ENCODE data around the gene TNFAIP8L3. TPM values are rescaled to one million over a fixed set of nuclear protein-coding genes. Genes with fewer than 3 reads are reported as not detected.

TNFAIP8L3 gene
- total and polyA plus RNA-seq, 4 donors: 0.44 to 4.9 (median 1.3) TPM

GRCh38 chr15:51023499-51023898, 71.2 kb downstream of the TNFAIP8L3 start:
- Histone ChIP-seq H3K4me1 (ENCODE audit: control insufficient read depth in 4 of 4, insufficient read depth in 4 of 4, low read length in 3 of 4) (no peaks in the 10 kb centered on the region), H3K9ac (ENCODE audit: low read depth in 1 of 2, low read length in 2 of 2) (no peak overlapping the region), H3K27ac (ENCODE audit: low read depth in 1 of 2, low read length in 2 of 2) (no peak overlapping the region), H3K27me3 (ENCODE audit: control insufficient read depth in 4 of 4, insufficient read depth in 4 of 4, low read length in 3 of 4) (no peaks in the 10 kb centered on the region), H3K9me3 (ENCODE audit: control insufficient read depth in 4 of 4, low read length in 3 of 4) (no peaks in the 10 kb centered on the region), H3K4me3 (ENCODE audit: low read depth in 1 of 3, low read length in 3 of 3) (no peak overlapping the region), H3K36me3 (ENCODE audit: control insufficient read depth in 4 of 4, insufficient read depth in 3 of 4, low read depth in 1 of 4, low read length in 3 of 4) (no peaks in the 10 kb centered on the region)
- TF ChIP-seq RAD21 (IDR thresholded peaks at IDR 0.05) (no peak), MAX (IDR thresholded peaks at IDR 0.05) (no peak), FOXA2 (IDR thresholded peaks at IDR 0.05) (no peak), ZBTB33 (IDR thresholded peaks at IDR 0.05) (no peak), RXRA (IDR thresholded peaks at IDR 0.05) (no peak), ATF3 (IDR thresholded peaks at IDR 0.05) (no peak), FOXA1 (IDR thresholded peaks at IDR 0.05) (no peak), YY1 (IDR thresholded peaks at IDR 0.05) (no peak)
- WGBS: 91% methylated on average over 1 of the region's 1 CpG
- no peak for DNase-seq (ENCODE audit: low spot score)

- H3K9ac ChIP-seq (ENCODE audit: low read depth in 1 of 2, low read length in 2 of 2): no peak overlapping the region
- no peak overlapping the region for H3K27ac ChIP-seq (ENCODE audit: low read depth in 1 of 2, low read length in 2 of 2)
- no peak for DNase-seq (ENCODE audit: low spot score)
- no peaks in the 10 kb centered on the region for H3K36me3 ChIP-seq (ENCODE audit: control insufficient read depth in 4 of 4, insufficient read depth in 3 of 4, low read depth in 1 of 4, low read length in 3 of 4)
- H3K9me3 ChIP-seq (ENCODE audit: control insufficient read depth in 4 of 4, low read length in 3 of 4): no peaks in the 10 kb centered on the region
- no peak for TF ChIP-seq ATF3 (IDR thresholded peaks at IDR 0.05)
- no peak for TF ChIP-seq NR2F2 (IDR thresholded peaks at IDR 0.05)
- TF ChIP-seq MAX (IDR thresholded peaks at IDR 0.05): no peak
- no peak for TF ChIP-seq FOXA1 (IDR thresholded peaks at IDR 0.05)
- no peak for TF ChIP-seq RAD21 (IDR thresholded peaks at IDR 0.05)
- no peak for TF ChIP-seq FOXA2 (IDR thresholded peaks at IDR 0.05)
- no peak for TF ChIP-seq HNF4A (conservative IDR thresholded peaks at IDR 0.05)
- TF ChIP-seq HNF4G (IDR thresholded peaks at IDR 0.05): no peak
- TF ChIP-seq EGR1 (IDR thresholded peaks at IDR 0.05; ENCODE audit: low read depth in 2 of 2): no peak
- no peak for TF ChIP-seq SP1 (IDR thresholded peaks at IDR 0.05)
- no peak for TF ChIP-seq RXRA (IDR thresholded peaks at IDR 0.05)
- TF ChIP-seq YY1 (IDR thresholded peaks at IDR 0.05): no peak
- TF ChIP-seq TAF1 (conservative IDR thresholded peaks at IDR 0.05): no peak
- no peak for TF ChIP-seq REST (IDR thresholded peaks at IDR 0.05)
- no peak for TF ChIP-seq CTCF (IDR thresholded peaks at IDR 0.05; ENCODE audit: low read depth, low read length, missing input control)
- TF ChIP-seq GABPA (IDR thresholded peaks at IDR 0.05 in 1 of 2, conservative IDR thresholded peaks at IDR 0.05 in 1 of 2): no peak
- TF ChIP-seq JUND (IDR thresholded peaks at IDR 0.05): no peak
- TF ChIP-seq ZBTB33 (IDR thresholded peaks at IDR 0.05): no peak
- no peaks in the 10 kb centered on the region for H3K27me3 ChIP-seq (ENCODE audit: control insufficient read depth in 4 of 4, insufficient read depth in 4 of 4, low read length in 3 of 4)
- H3K4me3 ChIP-seq (ENCODE audit: low read depth in 1 of 3, low read length in 3 of 3): no peak overlapping the region
- H3K4me1 ChIP-seq (ENCODE audit: control insufficient read depth in 4 of 4, insufficient read depth in 4 of 4, low read length in 3 of 4): no peaks in the 10 kb centered on the region
These were observed 72.5 kb downstream of the TNFAIP8L3 start for GRCh38 chr15:51022206-51022605.

Data from liver (tissue), 9 donors.